Gastroesophageal sphincter (tissue), 4 donors: ENCODE measurements around the gene GALNT17. TPM values are rescaled to one million over a fixed set of nuclear protein-coding genes. Genes with fewer than 3 reads are reported as not detected.

Source experiments
- ATAC-seq: fragments of 150-250 bp; one replicate; pipeline ENCODE4 v1.9.1; 2016; ENCODE audit warnings: mild to moderate bottlenecking, moderate library complexity
- H3K27ac ChIP-seq, 4 donors: fragments of 200-600 bp; sonication (generic) in 3 of 4; 1 replicate in 3 of 4; 2 replicates in 1 of 4; pipeline ENCODE4 v1.5.1; 2016 to 2019
- H3K27me3 ChIP-seq: fragments of 200-600 bp; sonication (generic); one replicate; pipeline ENCODE4 v1.5.1; 2019
- H3K36me3 ChIP-seq, 2 donors: fragments of 200-600 bp; sonication (generic); one replicate each; pipeline ENCODE4 v1.5.1; 2019; ENCODE audit warnings: control low read depth in 1 of 2
- H3K4me1 ChIP-seq, 3 donors: fragments of 200-600 bp; sonication (generic); 1 replicate in 2 of 3; 2 replicates in 1 of 3; pipeline ENCODE4 v1.5.1; 2016 to 2019; ENCODE audit warnings: control low read depth in 2 of 3
- H3K4me3 ChIP-seq, 2 donors: fragments of 200-600 bp; sonication (generic); one replicate each; pipeline ENCODE4 v1.5.1; 2019; ENCODE audit warnings: mild to moderate bottlenecking in 1 of 2, moderate library complexity in 1 of 2
- H3K9me3 ChIP-seq, 3 donors: fragments of 200-600 bp; sonication (generic); one replicate each; pipeline ENCODE4 v1.5.1; 2017 to 2019; ENCODE audit warnings: control low read depth in 2 of 3
- CTCF ChIP-seq, 4 experiments: fragments of 200-600 bp in 2 of 4; fragments of 450-650 bp in 2 of 4; sonication (generic) in 1 of 4; IDR thresholded peaks; one replicate each; pipeline ENCODE4 v1.5.1; 2017 to 2019; ENCODE audit warnings: antibody characterized with exemption in 4 of 4, mild to moderate bottlenecking in 2 of 4, moderate library complexity in 2 of 4
- EP300 ChIP-seq: sonication (generic); formaldehyde crosslinking; IDR thresholded peaks from one replicate; pipeline ENCODE4 v1.6.1; 2017; ENCODE audit warnings: antibody characterized with exemption, mild to moderate bottlenecking
- POLR2A ChIP-seq, 2 donors: fragments of 450-650 bp; IDR thresholded peaks; one replicate each; pipeline ENCODE4 v1.6.1; 2017; ENCODE audit warnings: antibody characterized with exemption in 2 of 2, mild to moderate bottlenecking in 2 of 2, moderate library complexity in 1 of 2
- POLR2AphosphoS5 ChIP-seq: sonication (generic); formaldehyde crosslinking; IDR thresholded peaks from one replicate; pipeline ENCODE4 v1.6.1; 2017; ENCODE audit warnings: antibody characterized with exemption
- WGBS, 2 donors: methylation state at CpG; one replicate each; pipeline ENCODE4 v1.1.5; 2018; ENCODE audit warnings: low coverage in 1 of 2; 5-methylcytosine and 5-hydroxymethylcytosine counted together
- total RNA-seq, 4 donors: library from RNA; depleted of rRNA; stranded (reverse); fragments of >200 nt; gene quantifications; one replicate each; pipeline ENCODE4 v1.1.0, GENCODE V29; 2016

Gene GALNT17
- total RNA-seq, 4 donors from 2014 or later, result 16.7 to 93.2 (median 34.8) TPM

- peaks cover 0 to 12% (median 0%) of the 10 kb centered on the region in 3 donors for H3K9me3 ChIP-seq
- no peak overlapping the region for H3K4me3 ChIP-seq
- no peak overlapping the region for H3K27ac ChIP-seq
- no peak for ATAC-seq
- no peaks in the 10 kb centered on the region for H3K36me3 ChIP-seq
- H3K4me1 ChIP-seq, result no peaks in the 10 kb centered on the region
- no peaks in the 10 kb centered on the region for H3K27me3 ChIP-seq
- WGBS, 2 donors, result 81 to 100% methylated on average over 2 of the region's 2 CpGs
- TF ChIP-seq CTCF (IDR thresholded peaks at IDR 0.05) (no peak), POLR2A (IDR thresholded peaks at IDR 0.05) (no peak), EP300 (no peak), POLR2AphosphoS5 (no peak)
Measured at GRCh38 chr7:71473366-71473967, 341.5 kb downstream of the GALNT17 start.

- Histone ChIP-seq H3K4me1 (peaks cover 0 to 15% (median 0%) of the 10 kb centered on the region in 3 donors), H3K36me3 (no peaks in the 10 kb centered on the region), H3K27ac (no peak overlapping the region), H3K9me3 (peaks cover 0 to 12% (median 0%) of the 10 kb centered on the region in 3 donors), H3K4me3 (no peak overlapping the region), H3K27me3 (no peaks in the 10 kb centered on the region)
- TF ChIP-seq POLR2AphosphoS5, result no peak
- no peak for ATAC-seq
- 33 to 72% methylated on average over 4 to 6 of the region's 7 CpGs for WGBS, 2 donors
Measured at GRCh38 chr7:71477441-71477840, 345.5 kb downstream of the GALNT17 start.

GRCh38 chr7:71479231-71479630, 347.3 kb downstream of the GALNT17 start:
- H3K4me1 ChIP-seq, result peaks cover 0 to 15% (median 0%) of the 10 kb centered on the region in 3 donors
- no peak overlapping the region for H3K4me3 ChIP-seq
- TF ChIP-seq CTCF (IDR thresholded peaks at IDR 0.05) (no peak), EP300 (no peak)
- H3K9me3 ChIP-seq, result peaks cover 0 to 8% (median 0%) of the 10 kb centered on the region in 3 donors
- H3K27me3 ChIP-seq, result no peaks in the 10 kb centered on the region
- 63 to 80% methylated on average over 2 of the region's 2 CpGs for WGBS, 2 donors
- no peaks in the 10 kb centered on the region for H3K36me3 ChIP-seq
- ATAC-seq, result no peak
- H3K27ac ChIP-seq, result no peak overlapping the region

GRCh38 chr7:71480791-71481190, 348.8 kb downstream of the GALNT17 start:
- no peak overlapping the region for H3K27ac ChIP-seq

GRCh38 chr7:71482284-71482683, 350.3 kb downstream of the GALNT17 start:
- TF ChIP-seq POLR2AphosphoS5 (no peak), EP300 (no peak), POLR2A (IDR thresholded peaks at IDR 0.05) (no peak), CTCF (IDR thresholded peaks at IDR 0.05) (no peak)
- Histone ChIP-seq H3K36me3 (no peaks in the 10 kb centered on the region), H3K9me3 (no peaks in the 10 kb centered on the region), H3K4me3 (no peak overlapping the region), H3K4me1 (peaks cover 0 to 15% (median 0%) of the 10 kb centered on the region in 3 donors), H3K27ac (no peak overlapping the region), H3K27me3 (no peaks in the 10 kb centered on the region)
- 90 to 93% methylated on average over 3 of the region's 6 CpGs for WGBS, 2 donors
- no peak for ATAC-seq

More at GRCh38 chr7:71480791-71481190, 348.8 kb downstream of the GALNT17 start:
- TF ChIP-seq POLR2A (IDR thresholded peaks at IDR 0.05), result no peak
- TF ChIP-seq EP300, result no peak
- no peak for TF ChIP-seq CTCF (IDR thresholded peaks at IDR 0.05)
- TF ChIP-seq POLR2AphosphoS5, result no peak
- no peak for ATAC-seq
- H3K9me3 ChIP-seq, result no peaks in the 10 kb centered on the region
- H3K4me1 ChIP-seq, result peaks cover 0 to 15% (median 0%) of the 10 kb centered on the region in 3 donors
- no peaks in the 10 kb centered on the region for H3K36me3 ChIP-seq
- no CpG with 5 or more reads among the region's 2 CpGs for WGBS, 2 donors
- H3K4me3 ChIP-seq, result no peak overlapping the region
- no peaks in the 10 kb centered on the region for H3K27me3 ChIP-seq
